AG09319 (cell line): ENCODE data around the gene STX18.
"Not testable (repeated sequence)": the region's sequence is repeated elsewhere in the genome, so short reads cannot be mapped to it uniquely, and the experiment has no call there.

Experiments used
- DNase-seq: peaks from one replicate; pipeline ENCODE4 v3.0.0-alpha.2; 2010; ENCODE audit warnings: low read depth; ENCODE audit errors: extremely low read depth
- CTCF ChIP-seq: IDR thresholded peaks from 2 replicates; pipeline ENCODE4 v1.5.1; 2011; ENCODE audit warnings: low read depth, mild to moderate bottlenecking, inconsistent platforms, low read length, moderate library complexity

Gene STX18

GRCh38 chr4:4568806-4569427, 27.1 kb upstream of the STX18 start:
- TF ChIP-seq CTCF: no peak
- no peak for DNase-seq

- DNase-seq: not testable (repeated sequence)
Measured at GRCh38 chr4:4566359-4566758, 24.5 kb upstream of the STX18 start.

- no peak for TF ChIP-seq CTCF
Measured at GRCh38 chr4:4564522-4564921, 22.7 kb upstream of the STX18 start.

GRCh38 chr4:4560642-4561041, 18.8 kb upstream of the STX18 start:
- DNase-seq: no peak
- no peak for TF ChIP-seq CTCF

More at GRCh38 chr4:4564522-4564921, 22.7 kb upstream of the STX18 start:
- DNase-seq: peak; percentile 82

- no peak for DNase-seq
- TF ChIP-seq CTCF: no peak
Measured at GRCh38 chr4:4560136-4560535, 18.3 kb upstream of the STX18 start.

- TF ChIP-seq CTCF: no peak
- DNase-seq: no peak
Measured at GRCh38 chr4:4559596-4559995, 17.7 kb upstream of the STX18 start.

- no peak for DNase-seq
- no peak for TF ChIP-seq CTCF
Measured at GRCh38 chr4:4558881-4559280, 17.0 kb upstream of the STX18 start.

- DNase-seq: peak; percentile 62
- no peak for TF ChIP-seq CTCF
Measured at GRCh38 chr4:4555916-4556315, 14.1 kb upstream of the STX18 start.
